GM12878 (cell line): ENCODE results near the gene TPK1. TPM values are rescaled to one million over a fixed set of nuclear protein-coding genes. Genes with fewer than 3 reads are reported as not detected.

Experiments used
- ATAC-seq: fragments of 200-7000 bp; cut with Tn5 transposase; 3 replicates; pipeline ENCODE4 v1.9.1; 2020; ENCODE audit warnings: mild to moderate bottlenecking, moderate library complexity
- BruUV-seq: library from RNA; stranded (reverse); fragments of 400-500 nt; replicated peaks from 2 replicates; lab custom pipeline; 2021; lab: Mats Ljungman, UMichigan
- CTCF ChIA-PET: fragments of 300-600 bp; sonication (Branson Sonifier 250); formaldehyde crosslinking; extraction: SDS; loops from one replicate; lab custom pipeline; 2021; ENCODE audit warnings: inconsistent platforms; lab: Yijun Ruan, JAX
- POLR2A ChIA-PET: fragments of 350-600 bp; formaldehyde crosslinking; extraction: SDS; loops from one replicate; lab custom pipeline; 2021; ENCODE audit warnings: inconsistent platforms; lab: Charles Lee
- RAD21 ChIA-PET: fragments of 300-600 bp; sonication (Branson Sonifier 250); formaldehyde crosslinking; loops from one replicate; lab custom pipeline; 2023; ENCODE audit warnings: antibody characterized with exemption; ENCODE audit not compliant: unreplicated experiment; lab: Charles Lee
- SMC1A ChIA-PET: fragments of 300-600 bp; sonication (Branson Sonifier 250); formaldehyde crosslinking; loops from one replicate; lab custom pipeline; 2023; ENCODE audit not compliant: unreplicated experiment, uncharacterized antibody; lab: Charles Lee
- DNase-seq: peaks from one replicate; pipeline ENCODE4 v3.0.0-alpha.2; 2011; ENCODE audit warnings: low read depth, low spot score
- FAIRE-seq: peaks from 3 replicates; lab custom pipeline; 2011; peaks lifted over from hg19 to GRCh38; lab: Jason Lieb, UNC
- H2AFZ ChIP-seq: 2 replicates; pipeline ENCODE4 v1.6.0; 2011; ENCODE audit warnings: low read depth, low read length, control low read depth; ENCODE audit not compliant: control insufficient read depth
- H3K27ac ChIP-seq: 2 replicates; pipeline ENCODE4 v1.5.1; 2011; ENCODE audit warnings: control low read depth; ENCODE audit not compliant: control insufficient read depth, insufficient read depth
- H3K27me3 ChIP-seq, 2 experiments: replicated peaks in 1 of 2; 2 replicates each; pipeline versions ENCODE4 v1.6.0 to v1.6.1; 2011; ENCODE audit warnings: low read length in 1 of 2; ENCODE audit not compliant: control insufficient read depth in 2 of 2, insufficient read depth in 2 of 2
- H3K36me3 ChIP-seq, 2 experiments: 2 replicates each; pipeline ENCODE4 v1.5.1; 2011; ENCODE audit warnings: low read length in 1 of 2; ENCODE audit not compliant: control insufficient read depth in 2 of 2, insufficient read depth in 2 of 2
- H3K4me1 ChIP-seq: 2 replicates; pipeline ENCODE4 v1.6.1; 2011; ENCODE audit warnings: mild to moderate bottlenecking, low read length, moderate library complexity, mixed read lengths; ENCODE audit not compliant: control insufficient read depth, insufficient read depth
- H3K4me2 ChIP-seq: 2 replicates; pipeline ENCODE4 v1.6.0; 2011; ENCODE audit warnings: control low read depth; ENCODE audit not compliant: control insufficient read depth, insufficient read depth
- H3K4me3 ChIP-seq: fragments of 200-600 bp; sonication (generic); 2 replicates; pipeline ENCODE4 v1.5.1; 2016
- H3K79me2 ChIP-seq: 2 replicates; pipeline ENCODE4 v1.6.0; 2011; ENCODE audit warnings: low read length; ENCODE audit not compliant: control insufficient read depth, insufficient read depth
- H3K9ac ChIP-seq: 2 replicates; pipeline ENCODE4 v1.8.0; 2011; ENCODE audit warnings: low read length, control low read depth, mixed read lengths; ENCODE audit not compliant: control insufficient read depth, insufficient read depth
- H3K9me3 ChIP-seq: replicated peaks from 3 replicates; pipeline ENCODE4 v1.5.1; 2011; ENCODE audit warnings: mild to moderate bottlenecking, low read length; ENCODE audit not compliant: control insufficient read depth, insufficient read depth
- H4K20me1 ChIP-seq: 2 replicates; pipeline ENCODE4 v1.6.0; 2011; ENCODE audit not compliant: control insufficient read depth, insufficient read depth
- DPF2 ChIP-seq: fragments of 450-650 bp; IDR thresholded peaks from 2 replicates; pipeline ENCODE4 v1.6.1; 2017; ENCODE audit warnings: mild to moderate bottlenecking
- KAT2A ChIP-seq: conservative IDR thresholded peaks from 2 replicates; pipeline ENCODE4 v1.6.1; 2011; ENCODE audit warnings: low read depth, low read length; ENCODE audit not compliant: control insufficient read depth
- MEF2B ChIP-seq: fragments of 450-650 bp; IDR thresholded peaks from 2 replicates; pipeline ENCODE4 v1.6.1; 2018; ENCODE audit warnings: mild to moderate bottlenecking, moderate library complexity; ENCODE audit not compliant: partially characterized antibody, poor library complexity, severe bottlenecking
- PAX5 ChIP-seq: IDR thresholded peaks from 2 replicates; pipeline ENCODE4 v1.6.1; 2011; ENCODE audit warnings: low read depth, low read length, borderline replicate concordance
- POLR2AphosphoS2 ChIP-seq: IDR thresholded peaks from 2 replicates; pipeline ENCODE4 v1.6.1; 2011; ENCODE audit warnings: low read depth, mild to moderate bottlenecking, low read length, improper control_type of control experiment, moderate library complexity
- TARDBP ChIP-seq: IDR thresholded peaks from 2 replicates; pipeline ENCODE4 v1.6.1; 2016; ENCODE audit warnings: borderline replicate concordance
- TBL1XR1 ChIP-seq: IDR thresholded peaks from 2 replicates; pipeline ENCODE4 v1.6.1; 2012; ENCODE audit warnings: low read depth, low read length, improper control_type of control experiment
- TCF3 ChIP-seq: IDR thresholded peaks from 2 replicates; pipeline ENCODE4 v1.6.1; 2012; ENCODE audit warnings: low read depth, mild to moderate bottlenecking, low read length, borderline replicate concordance; ENCODE audit not compliant: insufficient read depth
- YBX1 ChIP-seq: fragments of 450-650 bp; IDR thresholded peaks from 2 replicates; pipeline ENCODE4 v1.6.1; 2016; ENCODE audit warnings: antibody characterized with exemption
- WGBS: methylation state at CpG from one replicate; pipeline ENCODE4 v1.1.6; 2016; ENCODE audit warnings: low lambda C conversion rate; ENCODE audit not compliant: insufficient replicate concordance, insufficient coverage; ENCODE audit errors: missing lambda C conversion rate; 5-methylcytosine and 5-hydroxymethylcytosine counted together
- in situ Hi-C: fragments of 300-500 bp; cut with MboI; formaldehyde crosslinking; loops from 9 replicates; pipeline ENCODE4 v1.14.3; 2018; ENCODE audit warnings: mixed read lengths
- intact Hi-C: fragments of 100-400 bp; cut with micrococcal nuclease; formaldehyde crosslinking; loops from one replicate; pipeline ENCODE4 v1.14.2; 2022; ENCODE audit not compliant: unreplicated experiment
- polyA plus RNA-seq, 11 experiments: library from polyadenylated mRNA; depleted of rRNA in 4 of 11; unstranded in 6 of 11; stranded (reverse) in 5 of 11; fragments of >200 nt; fragmentation: Nextera tagmentation in 4 of 11; fragmentation: Illumina TruSeq in 1 of 11; extraction: Ambion mirVana in 4 of 11; extraction: Trizol in 1 of 11; gene quantifications; 1 replicate in 1 of 11; 2 replicates in 10 of 11; pipeline versions ENCODE4 v1.2.1 to v1.2.3, GENCODE V29; 2011 to 2016; ENCODE audit warnings: inconsistent platforms in 2 of 11, missing spikeins in 2 of 11, low read depth in 1 of 11
- total RNA-seq, 4 experiments: library from RNA; depleted of rRNA in 3 of 4; stranded (reverse); fragments of >200 nt in 3 of 4; fragmentation: Illumina TruSeq in 1 of 4; extraction: Trizol in 1 of 4; gene quantifications; 2 replicates each; pipeline versions ENCODE4 v1.2.1 to v1.2.3, GENCODE V29; 2013 to 2021

Gene TPK1
- total and polyA plus RNA-seq, 10 of the 15 experiments (the other 5 are each of a cell fraction or from before 2014, with no cell fraction given): 7.1 to 19.0 (median 9.3) TPM

GRCh38 chr7:144408121-144408520, 427.7 kb downstream of the TPK1 start:
- no peak overlapping the region for H2AFZ ChIP-seq
- RAD21 ChIA-PET: no interaction called here

GRCh38 chr7:144407266-144407931, 428.5 kb downstream of the TPK1 start:
- CTCF ChIA-PET: no interaction called here
- no peak for FAIRE-seq
- 57% methylated on average over 12 of the region's 12 CpGs for WGBS
- no TSS peak for BruUV-seq
- TF ChIP-seq POLR2AphosphoS2: no peak
- no peak for TF ChIP-seq KAT2A
- Histone ChIP-seq H3K36me3 (no peaks in the 10 kb centered on the region), H3K9ac (no peak overlapping the region), H3K4me3 (no peak overlapping the region), H3K4me2 (no peak overlapping the region), H3K4me1 (no peaks in the 10 kb centered on the region), H3K9me3 (no peaks in the 10 kb centered on the region), H4K20me1 (no peaks in the 10 kb centered on the region), H3K27me3 (no peaks in the 10 kb centered on the region), H2AFZ (no peak overlapping the region), H3K79me2 (no peaks in the 10 kb centered on the region), H3K27ac (no peak overlapping the region)
- RAD21 ChIA-PET: no interaction called here
- DNase-seq: no peak
- POLR2A ChIA-PET: no interaction called here
- in situ Hi-C loops: no loop called here
- ATAC-seq: no peak
- intact Hi-C loops: no loop called here
- SMC1A ChIA-PET: interaction anchor here (0.6 kb wide), 1 partner anchor 164 kb away, joined by 3 read pairs; no protein-coding TSS in a partner anchor

More at GRCh38 chr7:144408121-144408520, 427.7 kb downstream of the TPK1 start:
- no peak overlapping the region for H3K9ac ChIP-seq
- BruUV-seq: no TSS peak
- no peaks in the 10 kb centered on the region for H3K79me2 ChIP-seq
- no peaks in the 10 kb centered on the region for H4K20me1 ChIP-seq
- no peak overlapping the region for H3K4me2 ChIP-seq
- H3K4me1 ChIP-seq: no peaks in the 10 kb centered on the region
- FAIRE-seq (no peak), DNase-seq (no peak), ATAC-seq (no peak)
- ChIA-PET CTCF (no interaction called here), SMC1A (interaction anchor here (0.6 kb wide), 1 partner anchor 163 kb away, joined by 3 read pairs; no protein-coding TSS in a partner anchor), POLR2A (no interaction called here)
- 0% methylated on average over 3 of the region's 3 CpGs for WGBS
- H3K9me3 ChIP-seq: no peaks in the 10 kb centered on the region
- no peaks in the 10 kb centered on the region for H3K36me3 ChIP-seq
- no peak overlapping the region for H3K4me3 ChIP-seq
- no peaks in the 10 kb centered on the region for H3K27me3 ChIP-seq
- TF ChIP-seq DPF2: no peak
- no peak for TF ChIP-seq TARDBP
- TF ChIP-seq TBL1XR1: no peak
- TF ChIP-seq MEF2B: no peak
- TF ChIP-seq PAX5: no peak
- TF ChIP-seq TCF3: no peak
- TF ChIP-seq YBX1: no peak
- in situ Hi-C loops (no loop called here), intact Hi-C loops (no loop called here)
- no peak overlapping the region for H3K27ac ChIP-seq
